DOHH2 (cell line): Measurements from ENCODE around the gene SLC35E3.

Experiments
- H3F3A ChIP-seq: fragments of 200-600 bp; sonication (generic), shearing (Covaris generic); 2 replicates; pipeline ENCODE4 v1.6.0; 2016; ENCODE audit warnings: antibody characterized with exemption, mild to moderate bottlenecking; ENCODE audit not compliant: control insufficient read depth, insufficient read depth
- H3K27ac ChIP-seq: fragments of 200-600 bp; sonication (generic); 2 replicates; pipeline ENCODE4 v1.5.1; 2014; ENCODE audit warnings: low read depth, mild to moderate bottlenecking, low read length, moderate library complexity
- H3K27me3 ChIP-seq: fragments of 200-600 bp; sonication (generic); 2 replicates; pipeline ENCODE4 v1.6.1; 2014; ENCODE audit warnings: mild to moderate bottlenecking, low read length, mixed read lengths; ENCODE audit not compliant: control insufficient read depth
- H3K36me3 ChIP-seq: fragments of 200-600 bp; sonication (generic); 2 replicates; pipeline ENCODE4 v1.6.1; 2014; ENCODE audit warnings: mild to moderate bottlenecking, low read length, moderate library complexity, mixed read lengths; ENCODE audit not compliant: control insufficient read depth
- H3K4me1 ChIP-seq: fragments of 200-600 bp; sonication (generic); 2 replicates; pipeline ENCODE4 v1.6.1; 2014; ENCODE audit warnings: mild to moderate bottlenecking, low read length, mixed read lengths; ENCODE audit not compliant: control insufficient read depth
- H3K4me2 ChIP-seq: fragments of 200-600 bp; sonication (generic); 2 replicates; pipeline ENCODE4 v1.6.0; 2014; ENCODE audit warnings: mild to moderate bottlenecking, low read length, moderate library complexity
- H3K4me3 ChIP-seq: fragments of 200-600 bp; sonication (generic); 2 replicates; pipeline ENCODE4 v1.5.1; 2014; ENCODE audit warnings: mild to moderate bottlenecking, low read length, mixed read lengths
- H3K79me2 ChIP-seq: fragments of 200-600 bp; sonication (generic); 2 replicates; pipeline ENCODE4 v1.6.1; 2014; ENCODE audit warnings: mild to moderate bottlenecking, low read length, mixed read lengths; ENCODE audit not compliant: control insufficient read depth
- H3K9me2 ChIP-seq: fragments of 200-600 bp; sonication (generic); replicated peaks from 2 replicates; pipeline ENCODE4 v1.6.1; 2014; ENCODE audit warnings: mild to moderate bottlenecking, low read length, mixed read lengths; ENCODE audit not compliant: control insufficient read depth
- H3K9me3 ChIP-seq: fragments of 200-600 bp; sonication (generic); 2 replicates; pipeline ENCODE4 v1.6.1; 2014; ENCODE audit warnings: antibody characterized with exemption, low read length, mixed read lengths; ENCODE audit not compliant: control insufficient read depth, insufficient read depth
- H4K20me1 ChIP-seq: fragments of 200-600 bp; sonication (generic); 2 replicates; pipeline ENCODE4 v1.6.0; 2014; ENCODE audit warnings: low read depth, mild to moderate bottlenecking, antibody characterized with exemption, low read length, moderate library complexity; ENCODE audit not compliant: control insufficient read depth, insufficient read depth
- CTCF ChIP-seq: fragments of 200-600 bp; sonication (generic); IDR thresholded peaks from one replicate; pipeline ENCODE4 v1.5.1; 2014; ENCODE audit warnings: antibody characterized with exemption, mild to moderate bottlenecking, low read depth, low read length; ENCODE audit not compliant: poor library complexity, severe bottlenecking
- EZH2phosphoT487 ChIP-seq: fragments of 200-600 bp; sonication (generic); IDR thresholded peaks from 2 replicates; pipeline ENCODE4 v1.6.1; 2017; ENCODE audit warnings: borderline replicate concordance, mild to moderate bottlenecking, antibody characterized with exemption, low read length, moderate library complexity, mixed read lengths

Gene SLC35E3

GRCh38 chr12:68803948-68804656 is 58.1 kb downstream of the SLC35E3 start:
- Histone ChIP-seq H3K27me3 (no peaks in the 10 kb centered on the region), H4K20me1 (no peaks in the 10 kb centered on the region), H3K9me2 (no peaks in the 10 kb centered on the region), H3K27ac (0 out of 2 replicates have a peak overlapping the region, but pooled peaks have one; percentile 4), H3F3A (peaks cover 17% of the 10 kb centered on the region), H3K9me3 (no peaks in the 10 kb centered on the region), H3K79me2 (peaks cover 11% of the 10 kb centered on the region), H3K4me2 (no peak overlapping the region), H3K4me3 (no peak overlapping the region), H3K4me1 (peaks cover 60% of the 10 kb centered on the region), H3K36me3 (peaks cover 11% of the 10 kb centered on the region)
- no peak for TF ChIP-seq CTCF
- TF ChIP-seq EZH2phosphoT487: no peak

- TF ChIP-seq CTCF (no peak), EZH2phosphoT487 (no peak)
- no peaks in the 10 kb centered on the region for H3K9me3 ChIP-seq
- peaks cover 17% of the 10 kb centered on the region for H3F3A ChIP-seq
- H3K79me2 ChIP-seq: peaks cover 20% of the 10 kb centered on the region
- H3K27me3 ChIP-seq: no peaks in the 10 kb centered on the region
- H3K4me2 ChIP-seq: no peak overlapping the region
- H4K20me1 ChIP-seq: no peaks in the 10 kb centered on the region
- no peak overlapping the region for H3K4me3 ChIP-seq
- H3K4me1 ChIP-seq: peaks cover 61% of the 10 kb centered on the region
- no peaks in the 10 kb centered on the region for H3K9me2 ChIP-seq
- peaks cover 19% of the 10 kb centered on the region for H3K36me3 ChIP-seq
- H3K27ac ChIP-seq: peak overlapping the region; percentile 96; the same call in 1 of the 2 replicates
These were observed 58.9 kb downstream of the SLC35E3 start for GRCh38 chr12:68804657-68805591.

GRCh38 chr12:68805592-68806120 is 59.7 kb downstream of the SLC35E3 start:
- H3K79me2 ChIP-seq: peaks cover 27% of the 10 kb centered on the region
- H3K4me1 ChIP-seq: peaks cover 64% of the 10 kb centered on the region
- no peak for TF ChIP-seq CTCF
- TF ChIP-seq EZH2phosphoT487: no peak
- H4K20me1 ChIP-seq: no peaks in the 10 kb centered on the region
- peaks cover 25% of the 10 kb centered on the region for H3K36me3 ChIP-seq
- peaks cover 13% of the 10 kb centered on the region for H3F3A ChIP-seq
- H3K27me3 ChIP-seq: no peaks in the 10 kb centered on the region
- no peaks in the 10 kb centered on the region for H3K9me3 ChIP-seq
- H3K27ac ChIP-seq: peak overlapping the region; percentile 96
- peak overlapping the region; percentile 82 for H3K4me2 ChIP-seq
- H3K4me3 ChIP-seq: no peak overlapping the region
- H3K9me2 ChIP-seq: no peaks in the 10 kb centered on the region
